CD4-positive, alpha-beta memory T cell (primary cell): ENCODE data around the gene E2F6. TPM values are rescaled to one million over a fixed set of nuclear protein-coding genes. Genes with fewer than 3 reads are reported as not detected.

Experiments used
- CTCF ChIA-PET: fragments of 350-600 bp; sonication (Branson Sonifier 250); formaldehyde crosslinking; loops from one replicate; lab custom pipeline; 2021; ENCODE audit warnings: inconsistent platforms; ENCODE audit not compliant: partially characterized antibody; lab: Charles Lee
- POLR2A ChIA-PET: fragments of 350-600 bp; sonication (Branson Sonifier 250); formaldehyde crosslinking; loops from one replicate; lab custom pipeline; 2021; ENCODE audit not compliant: partially characterized antibody; lab: Charles Lee
- DNase-seq, 5 donors: peaks; one replicate each; pipeline versions ENCODE4 v3.0.0 to v3.0.0-alpha.2; 2020 to 2022; ENCODE audit warnings: mixed read lengths in 1 of 5
- H3K27ac ChIP-seq: one replicate; pipeline ENCODE4 v1.7.0; 2013; ENCODE audit warnings: low read depth, low read length
- H3K27me3 ChIP-seq: 2 replicates; pipeline ENCODE4 v1.7.0; 2013; ENCODE audit warnings: mild to moderate bottlenecking, low read length, moderate library complexity; ENCODE audit not compliant: insufficient read depth
- H3K36me3 ChIP-seq: 2 replicates; pipeline ENCODE4 v1.7.0; 2013; ENCODE audit warnings: mild to moderate bottlenecking, low read length, moderate library complexity; ENCODE audit not compliant: insufficient read depth
- H3K4me1 ChIP-seq: 2 replicates; pipeline ENCODE4 v1.7.0; 2013; ENCODE audit warnings: mild to moderate bottlenecking, low read length, moderate library complexity; ENCODE audit not compliant: insufficient read depth
- H3K4me3 ChIP-seq, 2 donors: one replicate each; pipeline ENCODE4 v1.7.0; 2013; ENCODE audit warnings: low read length in 2 of 2, mild to moderate bottlenecking in 1 of 2
- H3K9me3 ChIP-seq, 2 donors: one replicate each; pipeline ENCODE4 v1.7.0; 2013; ENCODE audit warnings: low read length in 2 of 2, control low read depth in 1 of 2; ENCODE audit not compliant: control insufficient read depth in 1 of 2
- H3K27ac Mint-ChIP-seq, 7 donors: one replicate each; pipeline ENCODE4 v1.8.0; 2020 to 2021; ENCODE audit warnings: mixed read lengths in 7 of 7, mild to moderate bottlenecking in 6 of 7, inconsistent platforms in 3 of 7, moderate library complexity in 3 of 7
- H3K27me3 Mint-ChIP-seq, 2 donors: one replicate each; pipeline ENCODE4 v1.8.0; 2020 to 2021; ENCODE audit warnings: mixed read lengths in 2 of 2
- H3K36me3 Mint-ChIP-seq, 2 donors: one replicate each; pipeline ENCODE4 v1.8.0; 2020 to 2021; ENCODE audit warnings: mixed read lengths in 2 of 2, inconsistent platforms in 1 of 2, mild to moderate bottlenecking in 1 of 2
- H3K4me1 Mint-ChIP-seq, 4 donors: one replicate each; pipeline ENCODE4 v1.8.0; 2020 to 2021; ENCODE audit warnings: mixed read lengths in 4 of 4, mild to moderate bottlenecking in 1 of 4
- H3K4me3 Mint-ChIP-seq, 8 donors: one replicate each; pipeline ENCODE4 v1.8.0; 2020 to 2021; ENCODE audit warnings: mixed read lengths in 8 of 8, mild to moderate bottlenecking in 7 of 8, moderate library complexity in 6 of 8, inconsistent platforms in 3 of 8
- H3K9me3 Mint-ChIP-seq, 8 donors: one replicate each; pipeline ENCODE4 v1.8.0; 2020 to 2021; ENCODE audit warnings: mixed read lengths in 8 of 8, mild to moderate bottlenecking in 5 of 8, inconsistent platforms in 3 of 8, moderate library complexity in 1 of 8
- intact Hi-C: fragments of 100-400 bp; cut with micrococcal nuclease; formaldehyde crosslinking; loops from one replicate; pipeline ENCODE4 v1.15.1; 2023
- polyA plus RNA-seq, 2 donors: library from polyadenylated mRNA; unstranded; fragments of 300-500 nt; fragmentation: Illumina TruSeq; gene quantifications; one replicate each; pipeline ENCODE4 v1.2.3, GENCODE V29; 2021
- total RNA-seq, 2 experiments: library from RNA; stranded (reverse); gene quantifications; one replicate each; pipeline ENCODE4 v1.2.3, GENCODE V29; 2021

The E2F6 gene
- total and polyA plus RNA-seq, 4 experiments from 2014 or later, result 3.2 to 8.5 (median 6.2) TPM

- DNase-seq, result no peak
- peaks cover 0 to 3% (median 0%) of the 10 kb centered on the region in 4 donors for H3K4me1 Mint-ChIP-seq
- H3K9me3 ChIP-seq, result no peaks in the 10 kb centered on the region
- no peaks in the 10 kb centered on the region for H3K9me3 Mint-ChIP-seq
- H3K4me1 ChIP-seq, result no peaks in the 10 kb centered on the region
- POLR2A ChIA-PET, result no interaction called here
- intact Hi-C loops, result no loop called here
- no peak overlapping the region for H3K27ac ChIP-seq
- H3K4me3 Mint-ChIP-seq, result no peak overlapping the region
- H3K36me3 ChIP-seq, result no peaks in the 10 kb centered on the region
- CTCF ChIA-PET, result interaction anchor here (0.7 to 1.3 kb wide), 4 partner anchors 12 to 1533 kb away, joined by 3 to 4 read pairs (median 3); no protein-coding TSS in a partner anchor
- H3K4me3 ChIP-seq, result no peak overlapping the region
- no peaks in the 10 kb centered on the region for H3K36me3 Mint-ChIP-seq
- peaks cover 0 to 1% of the 10 kb centered on the region in 2 donors for H3K27me3 Mint-ChIP-seq
- no peak overlapping the region for H3K27ac Mint-ChIP-seq
- H3K27me3 ChIP-seq, result no peaks in the 10 kb centered on the region
These were observed 7.9 kb upstream of the E2F6 start for GRCh38 chr2:11473659-11474433.

DNA sequence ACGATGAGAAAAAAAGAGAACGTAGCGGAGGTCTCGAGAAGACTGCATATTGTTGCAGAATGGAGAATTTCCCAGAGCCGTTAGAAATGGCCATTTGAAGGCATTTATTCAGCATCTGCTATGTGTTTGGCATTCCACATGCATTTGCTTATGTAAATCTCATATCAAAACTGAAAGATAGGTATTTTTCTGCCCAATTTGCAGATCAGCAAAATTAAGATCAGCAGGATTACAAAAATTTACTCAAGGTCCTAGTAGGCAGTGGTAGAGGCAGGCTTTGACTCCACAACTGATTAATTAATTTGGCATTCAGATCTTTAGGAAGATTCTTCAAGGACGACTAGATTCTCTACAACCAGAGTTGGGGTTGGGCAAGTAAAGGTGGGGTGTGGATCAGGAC is 1.8 kb upstream of the E2F6 start:
- Mint-ChIP-seq H3K27me3 (no peaks in the 10 kb centered on the region), H3K4me3 (peak overlapping the region in 5 of 8 donors; percentile 8 to 61 (median 55)), H3K9me3 (peaks cover 0 to 4% (median 0%) of the 10 kb centered on the region in 8 donors), H3K36me3 (peaks cover 0 to 10% of the 10 kb centered on the region in 2 donors), H3K27ac (peak overlapping the region in 1 of 7 donors; percentile 14), H3K4me1 (peaks cover 21 to 41% (median 29%) of the 10 kb centered on the region in 4 donors)
- ChIA-PET CTCF (interaction anchor here (4.6 kb wide), 1 partner anchor 336 kb away, joined by 21 read pairs; a partner anchor contains a TSS), POLR2A (no interaction called here)
- Histone ChIP-seq H3K9me3 (no peaks in the 10 kb centered on the region), H3K27ac (no peak overlapping the region), H3K27me3 (no peaks in the 10 kb centered on the region), H3K4me1 (peaks cover 21% of the 10 kb centered on the region), H3K4me3 (no peak overlapping the region), H3K36me3 (no peaks in the 10 kb centered on the region)
- DNase-seq, result no peak
- intact Hi-C loops, result loop anchor here (2.0 to 10.0 kb wide), 4 partner anchors 120 to 653 kb away; partner anchors contain the start of genes PDIA6 and SLC66A3

GRCh38 chr2:11467129-11467649 is 1.2 kb upstream of the E2F6 start:
- H3K36me3 ChIP-seq, result no peaks in the 10 kb centered on the region
- peak overlapping the region in 3 of 7 donors; percentile 48 to 90 (median 73) for H3K27ac Mint-ChIP-seq

GRCh38 chr2:11466307-11467128 is 557 bp upstream of the E2F6 start:
- peak overlapping the region; percentile 61 to 65 for H3K4me3 ChIP-seq
- intact Hi-C loops, result loop anchor here (2.0 to 10.0 kb wide), 4 partner anchors 119 to 652 kb away; partner anchors contain the start of genes PDIA6 and SLC66A3

More at GRCh38 chr2:11467129-11467649, 1.2 kb upstream of the E2F6 start:
- peaks cover 26 to 47% (median 33%) of the 10 kb centered on the region in 4 donors for H3K4me1 Mint-ChIP-seq
- Histone ChIP-seq H3K4me1 (peaks cover 25% of the 10 kb centered on the region), H3K4me3 (peak overlapping the region in 1 of 2 donors; percentile 65), H3K27ac (no peak overlapping the region), H3K27me3 (no peaks in the 10 kb centered on the region), H3K9me3 (no peaks in the 10 kb centered on the region)
- peaks cover 0 to 10% of the 10 kb centered on the region in 2 donors for H3K36me3 Mint-ChIP-seq
- intact Hi-C loops, result loop anchor here (2.0 to 10.0 kb wide), 4 partner anchors 120 to 652 kb away; partner anchors contain the start of genes PDIA6 and SLC66A3
- peaks cover 0 to 4% (median 0%) of the 10 kb centered on the region in 8 donors for H3K9me3 Mint-ChIP-seq
- no peak for DNase-seq
- POLR2A ChIA-PET, result no interaction called here
- CTCF ChIA-PET, result interaction anchor here (1.2 to 4.6 kb wide), 2 partner anchors 312 to 335 kb away, joined by 3 to 21 read pairs; partner anchors contain the start of gene SLC66A3
- no peaks in the 10 kb centered on the region for H3K27me3 Mint-ChIP-seq
- peak overlapping the region in 7 of 8 donors; percentile 20 to 98 (median 93) for H3K4me3 Mint-ChIP-seq

DNA sequence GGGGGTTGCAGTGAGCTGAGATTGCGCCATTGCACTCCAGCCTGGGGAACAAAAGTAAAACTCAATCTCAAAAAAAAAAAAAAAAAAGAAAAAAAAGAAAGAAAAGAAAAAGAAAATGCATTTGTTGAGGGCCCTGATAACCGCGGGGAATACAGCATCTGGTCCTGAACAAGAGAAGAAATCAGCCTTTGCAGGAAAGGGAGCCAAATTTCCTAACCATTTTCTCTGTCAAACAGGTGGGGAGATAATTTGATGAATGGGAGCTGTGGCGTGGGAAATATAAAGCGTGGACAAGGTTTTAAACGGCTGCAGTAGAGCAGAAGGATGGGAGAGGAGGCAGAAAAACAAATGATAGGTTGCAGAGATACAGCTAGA is 864 bp downstream of the E2F6 start:
- ChIA-PET POLR2A (interaction anchor here (1.3 to 2.5 kb wide), 5 partner anchors 47 to 652 kb away, joined by 3 to 9 read pairs (median 5); partner anchors contain the start of genes PDIA6, ROCK2 and SLC66A3), CTCF (interaction anchor here (0.9 to 4.6 kb wide), 3 partner anchors 12 to 335 kb away, joined by 3 to 21 read pairs (median 4); a partner anchor contains a TSS)
- H3K27me3 ChIP-seq, result no peaks in the 10 kb centered on the region
- no peak for DNase-seq
- H3K27ac Mint-ChIP-seq, result peak overlapping the region; percentile 73 to 97 (median 93)
- peak overlapping the region; percentile 64 for H3K27ac ChIP-seq
- H3K27me3 Mint-ChIP-seq, result no peaks in the 10 kb centered on the region
- H3K4me3 Mint-ChIP-seq, result peak overlapping the region; percentile 92 to 98 (median 95)
- H3K9me3 ChIP-seq, result no peaks in the 10 kb centered on the region
- H3K4me3 ChIP-seq, result peak overlapping the region in 1 of 2 donors; percentile 61
- peaks cover 32 to 57% (median 41%) of the 10 kb centered on the region in 4 donors for H3K4me1 Mint-ChIP-seq
- intact Hi-C loops, result loop anchor here (5.0 to 10.0 kb wide), 3 partner anchors 118 to 650 kb away; partner anchors contain the start of gene PDIA6
- H3K9me3 Mint-ChIP-seq, result peaks cover 0 to 4% (median 0%) of the 10 kb centered on the region in 8 donors
- peaks cover 28% of the 10 kb centered on the region for H3K4me1 ChIP-seq
- no peaks in the 10 kb centered on the region for H3K36me3 ChIP-seq
- peaks cover 0 to 10% of the 10 kb centered on the region in 2 donors for H3K36me3 Mint-ChIP-seq

More at GRCh38 chr2:11466307-11467128, 557 bp upstream of the E2F6 start:
- H3K36me3 ChIP-seq, result no peaks in the 10 kb centered on the region
- H3K9me3 Mint-ChIP-seq, result peaks cover 0 to 4% (median 0%) of the 10 kb centered on the region in 8 donors
- H3K36me3 Mint-ChIP-seq, result peaks cover 0 to 10% of the 10 kb centered on the region in 2 donors
- peaks cover 28% of the 10 kb centered on the region for H3K4me1 ChIP-seq
- peak overlapping the region; percentile 64 for H3K27ac ChIP-seq
- H3K4me1 Mint-ChIP-seq, result peaks cover 27 to 48% (median 36%) of the 10 kb centered on the region in 4 donors
- H3K27me3 ChIP-seq, result no peaks in the 10 kb centered on the region
- peak overlapping the region; percentile 73 to 97 (median 86) for H3K27ac Mint-ChIP-seq
- ChIA-PET POLR2A (interaction anchor here (0.8 to 2.5 kb wide), 7 partner anchors 10 to 654 kb away, joined by 3 to 9 read pairs (median 4); partner anchors contain the start of genes PDIA6, ROCK2 and SLC66A3), CTCF (interaction anchor here (1.1 to 4.6 kb wide), 5 partner anchors 10 to 335 kb away, joined by 3 to 21 read pairs (median 3); partner anchors contain the start of gene SLC66A3)
- H3K27me3 Mint-ChIP-seq, result no peaks in the 10 kb centered on the region
- no peaks in the 10 kb centered on the region for H3K9me3 ChIP-seq
- DNase-seq, result no peak
- peak overlapping the region; percentile 92 to 98 (median 95) for H3K4me3 Mint-ChIP-seq

- H3K27ac Mint-ChIP-seq, result no peak overlapping the region
- CTCF ChIA-PET, result interaction anchor here (0.7 to 1.4 kb wide), 5 partner anchors 10 to 59 kb away, joined by 3 to 4 read pairs (median 3); no protein-coding TSS in a partner anchor
- POLR2A ChIA-PET, result no interaction called here
These were observed 6.1 kb downstream of the E2F6 start for GRCh38 chr2:11459816-11460215.

More at GRCh38 chr2:11459816-11460215, 6.1 kb downstream of the E2F6 start:
- H3K4me1 Mint-ChIP-seq, result peaks cover 37 to 62% (median 49%) of the 10 kb centered on the region in 4 donors
- Histone ChIP-seq H3K27ac (no peak overlapping the region), H3K9me3 (no peaks in the 10 kb centered on the region), H3K27me3 (no peaks in the 10 kb centered on the region), H3K4me3 (no peak overlapping the region), H3K4me1 (peaks cover 13% of the 10 kb centered on the region), H3K36me3 (peaks cover 1% of the 10 kb centered on the region)
- intact Hi-C loops, result loop anchor here (10.0 kb wide), 1 partner anchor 645 kb away; the partner anchor contains the start of gene PDIA6
- no peak overlapping the region for H3K4me3 Mint-ChIP-seq
- peaks cover 0 to 13% of the 10 kb centered on the region in 2 donors for H3K36me3 Mint-ChIP-seq
- no peaks in the 10 kb centered on the region for H3K27me3 Mint-ChIP-seq
- H3K9me3 Mint-ChIP-seq, result no peaks in the 10 kb centered on the region
- no peak for DNase-seq
